ENCODE data around the gene KIF13A.

- no peak for TF ChIP-seq POLR2AphosphoS5 (IDR thresholded peaks at IDR 0.05; ENCODE audit: low read depth, low read length)
- TF ChIP-seq CTCF (IDR thresholded peaks at IDR 0.05) = no peak
- no peak for TF ChIP-seq SIN3A (IDR thresholded peaks at IDR 0.05; ENCODE audit: borderline replicate concordance, insufficient read depth, low read depth, low read length)
Measured at GRCh38 chr6:17714879-17715851, 272.3 kb downstream of the KIF13A start.

All from Panc1 (cell line).